IMR-90 (cell line): ENCODE measurements around the gene ADAM12. TPM values are rescaled to one million over a fixed set of nuclear protein-coding genes. Genes with fewer than 3 reads are reported as not detected.

Experiments
- ATAC-seq: fragments of 200-7000 bp; cut with Tn5 transposase; 2 replicates; pipeline ENCODE4 v1.9.1; 2020; ENCODE audit warnings: low read depth, mild to moderate bottlenecking, moderate library complexity
- BruUV-seq: library from RNA; stranded (reverse); fragments of 400-500 nt; replicated peaks from 2 replicates; lab custom pipeline; 2021; lab: Mats Ljungman, UMichigan
- CTCF ChIA-PET: fragments of 300-600 bp; formaldehyde crosslinking; extraction: SDS; loops from one replicate; lab custom pipeline; 2021; ENCODE audit warnings: antibody characterized with exemption; lab: Yijun Ruan, JAX
- POLR2A ChIA-PET: fragments of 300-600 bp; sonication (Branson Sonifier 250); formaldehyde crosslinking; loops from one replicate; lab custom pipeline; 2022; ENCODE audit warnings: antibody characterized with exemption; ENCODE audit not compliant: unreplicated experiment; lab: Charles Lee
- DNase-seq: peaks from one replicate; pipeline ENCODE4 v3.0.0; 2013
- H2AFZ ChIP-seq: replicated peaks from 2 replicates; pipeline ENCODE3; 2013; ENCODE audit warnings: low read length, mild to moderate bottlenecking; ENCODE audit not compliant: poor library complexity
- H2AK5ac ChIP-seq: 2 replicates; pipeline ENCODE4 v1.6.1; 2013; ENCODE audit warnings: low read depth, low read length, inconsistent platforms
- H2AK9ac ChIP-seq: replicated peaks from 2 replicates; pipeline ENCODE3; 2013; ENCODE audit warnings: mild to moderate bottlenecking, low read depth, low read length, moderate library complexity; ENCODE audit not compliant: poor library complexity
- H2BK120ac ChIP-seq: 2 replicates; pipeline ENCODE4 v1.6.1; 2013; ENCODE audit warnings: low read depth, low read length, inconsistent platforms
- H2BK15ac ChIP-seq: 3 replicates; pipeline ENCODE4 v1.6.1; 2013; ENCODE audit warnings: low read depth, low read length, inconsistent platforms
- H2BK20ac ChIP-seq: 2 replicates; pipeline ENCODE4 v1.6.1; 2013; ENCODE audit warnings: low read depth, mild to moderate bottlenecking, inconsistent platforms, low read length, moderate library complexity
- H2BK5ac ChIP-seq: 2 replicates; pipeline ENCODE4 v1.6.1; 2013; ENCODE audit warnings: mild to moderate bottlenecking, low read depth, low read length, inconsistent platforms; ENCODE audit not compliant: poor library complexity, severe bottlenecking
- H3K14ac ChIP-seq: replicated peaks from 2 replicates; pipeline ENCODE4 v1.6.1; 2013; ENCODE audit warnings: low read depth, low read length, inconsistent platforms
- H3K18ac ChIP-seq: 2 replicates; pipeline ENCODE4 v1.6.1; 2013; ENCODE audit warnings: low read depth, low read length, control low read depth
- H3K23ac ChIP-seq: 2 replicates; pipeline ENCODE4 v1.6.1; 2013; ENCODE audit warnings: low read depth, low read length, inconsistent platforms
- H3K27ac ChIP-seq: 2 replicates; pipeline ENCODE4 v1.5.1; 2013; ENCODE audit warnings: mild to moderate bottlenecking, control low read depth, low read length; ENCODE audit not compliant: insufficient read depth
- H3K27me3 ChIP-seq: 2 replicates; pipeline ENCODE4 v1.6.1; 2013; ENCODE audit warnings: low read length; ENCODE audit not compliant: control insufficient read depth, insufficient read depth
- H3K36me3 ChIP-seq: 2 replicates; pipeline ENCODE4 v1.6.1; 2013; ENCODE audit warnings: low read length, mixed read lengths; ENCODE audit not compliant: control insufficient read depth, insufficient read depth
- H3K4ac ChIP-seq: 2 replicates; pipeline ENCODE4 v1.6.1; 2013; ENCODE audit warnings: low read depth, low read length, inconsistent platforms
- H3K4me1 ChIP-seq: 2 replicates; pipeline ENCODE4 v1.6.1; 2013; ENCODE audit warnings: low read length, mixed read lengths; ENCODE audit not compliant: control insufficient read depth, insufficient read depth
- H3K4me2 ChIP-seq: 2 replicates; pipeline ENCODE4 v1.6.1; 2013; ENCODE audit warnings: low read depth, mild to moderate bottlenecking, control low read depth, low read length, moderate library complexity
- H3K4me3 ChIP-seq: 2 replicates; pipeline ENCODE4 v1.5.1; 2013; ENCODE audit warnings: low read depth, mild to moderate bottlenecking, control low read depth, low read length, moderate library complexity; ENCODE audit not compliant: insufficient read depth
- H3K56ac ChIP-seq: 2 replicates; pipeline ENCODE4 v1.6.1; 2013; ENCODE audit warnings: low read length, inconsistent platforms; ENCODE audit not compliant: insufficient read depth; ENCODE audit errors: extremely low read depth
- H3K79me1 ChIP-seq, 2 experiments: 2 replicates each; pipeline ENCODE4 v1.6.1; 2013; ENCODE audit warnings: low read length in 2 of 2, inconsistent platforms in 1 of 2, low read depth in 1 of 2
- H3K9ac ChIP-seq: 2 replicates; pipeline ENCODE4 v1.6.1; 2013; ENCODE audit warnings: low read depth, low read length, control low read depth
- H3K9me1 ChIP-seq: 2 replicates; pipeline ENCODE4 v1.6.1; 2013; ENCODE audit warnings: low read length, inconsistent platforms; ENCODE audit not compliant: insufficient read depth
- H3K9me3 ChIP-seq: 2 replicates; pipeline ENCODE4 v1.6.1; 2013; ENCODE audit warnings: low read length; ENCODE audit not compliant: control insufficient read depth, insufficient read depth
- H4K20me1 ChIP-seq: 2 replicates; pipeline ENCODE4 v1.6.1; 2013; ENCODE audit warnings: low read length, inconsistent platforms; ENCODE audit not compliant: insufficient read depth
- H4K5ac ChIP-seq: 2 replicates; pipeline ENCODE4 v1.6.1; 2013; ENCODE audit warnings: mild to moderate bottlenecking, low read depth, low read length, control low read depth
- H4K8ac ChIP-seq, 2 experiments: 2 replicates each; pipeline ENCODE4 v1.6.1; 2013; ENCODE audit warnings: low read depth in 2 of 2, low read length in 2 of 2, control low read depth in 1 of 2, inconsistent platforms in 1 of 2
- H4K91ac ChIP-seq: 2 replicates; pipeline ENCODE4 v1.6.1; 2013; ENCODE audit warnings: low read depth, low read length, inconsistent platforms; ENCODE audit not compliant: insufficient read depth
- BHLHE40 ChIP-seq: fragments of 150-350 bp; IDR thresholded peaks from 2 replicates; pipeline ENCODE4 v1.6.1; 2016; ENCODE audit warnings: mild to moderate bottlenecking, low read depth, low read length
- CEBPB ChIP-seq: IDR thresholded peaks from 2 replicates; pipeline ENCODE4 v1.6.1; 2012; ENCODE audit warnings: low read depth, low read length, improper control_type of control experiment
- CHD1 ChIP-seq: IDR thresholded peaks from 2 replicates; pipeline ENCODE4 v1.6.1; 2012; ENCODE audit warnings: low read depth, low read length, improper control_type of control experiment
- CTCF ChIP-seq: conservative IDR thresholded peaks from 2 replicates; pipeline ENCODE4 v1.5.1; 2012; ENCODE audit warnings: mild to moderate bottlenecking, low read depth, low read length, improper control_type of control experiment
- FOS ChIP-seq: fragments of 150-350 bp; IDR thresholded peaks from 2 replicates; pipeline ENCODE4 v1.6.1; 2016; ENCODE audit warnings: low read depth, low read length
- MAFK ChIP-seq: IDR thresholded peaks from 2 replicates; pipeline ENCODE4 v1.6.1; 2012; ENCODE audit warnings: low read depth, low read length, improper control_type of control experiment
- MAZ ChIP-seq: IDR thresholded peaks from 2 replicates; pipeline ENCODE4 v1.6.1; 2012; ENCODE audit warnings: low read depth, mild to moderate bottlenecking, low read length, improper control_type of control experiment, moderate library complexity, borderline replicate concordance
- MXI1 ChIP-seq: IDR thresholded peaks from 2 replicates; pipeline ENCODE4 v1.6.1; 2012; ENCODE audit warnings: low read depth, mild to moderate bottlenecking, low read length, moderate library complexity, borderline replicate concordance
- NFE2L2 ChIP-seq: fragments of 150-350 bp; IDR thresholded peaks from 2 replicates; pipeline ENCODE4 v1.6.1; 2016; ENCODE audit warnings: low read depth, mild to moderate bottlenecking, low read length
- POLR2A ChIP-seq: IDR thresholded peaks from 2 replicates; pipeline ENCODE4 v1.6.1; 2012; ENCODE audit warnings: mild to moderate bottlenecking, low read depth, low read length
- RCOR1 ChIP-seq: IDR thresholded peaks from 2 replicates; pipeline ENCODE4 v1.6.1; 2012; ENCODE audit warnings: mild to moderate bottlenecking, low read length, improper control_type of control experiment; ENCODE audit not compliant: insufficient replicate concordance
- RFX5 ChIP-seq: IDR thresholded peaks from 2 replicates; pipeline ENCODE4 v1.8.0; 2012; ENCODE audit warnings: low read depth, mild to moderate bottlenecking, low read length, moderate library complexity
- SMC3 ChIP-seq: fragments of 150-350 bp; IDR thresholded peaks from 2 replicates; pipeline ENCODE4 v1.6.1; 2016; ENCODE audit warnings: low read depth, mild to moderate bottlenecking, antibody characterized with exemption, low read length, moderate library complexity
- USF2 ChIP-seq: fragments of 150-350 bp; IDR thresholded peaks from 2 replicates; pipeline ENCODE4 v1.6.1; 2017; ENCODE audit warnings: mild to moderate bottlenecking, antibody characterized with exemption, low read length, low read depth
- WGBS, 2 experiments: methylation state at CpG; one replicate each; pipeline versions ENCODE4 v1.1.5 to v1.1.7; 2013; ENCODE audit warnings: missing lambda C conversion rate in 2 of 2; ENCODE audit not compliant: insufficient read length in 1 of 2; ENCODE audit errors: extremely low coverage in 2 of 2; 5-methylcytosine and 5-hydroxymethylcytosine counted together
- dilution Hi-C: fragments of 300-500 bp; cut with HindIII; formaldehyde crosslinking; loops from one replicate; pipeline ENCODE4 v1.14.3; 2018; ENCODE audit warnings: low sequenced_read_pairs; ENCODE audit not compliant: unreplicated experiment
- in situ Hi-C: fragments of 300-500 bp; cut with MboI; formaldehyde crosslinking; loops from 3 replicates; pipeline ENCODE4 v1.14.3; 2019; ENCODE audit warnings: low sequenced_read_pairs, inconsistent platforms, mixed read lengths
- intact Hi-C: fragments of 100-400 bp; cut with micrococcal nuclease; formaldehyde crosslinking; loops from 2 replicates; pipeline ENCODE4 v1.10.0; 2022
- polyA plus RNA-seq, 3 experiments: library from polyadenylated mRNA; depleted of rRNA; stranded (reverse); fragments of >200 nt; gene quantifications; 2 replicates each; pipeline ENCODE4 v1.2.3, GENCODE V29; 2012; ENCODE audit warnings: low replicate concordance in 1 of 3
- total RNA-seq: library from RNA; depleted of rRNA; stranded (reverse); fragments of >200 nt; gene quantifications from 2 replicates; pipeline ENCODE4 v1.2.3, GENCODE V29; 2012

The ADAM12 gene
- total and polyA plus RNA-seq, 2 of the 4 experiments (the other 2 are of a cell fraction), result 9.6 to 10.2 TPM

DNA sequence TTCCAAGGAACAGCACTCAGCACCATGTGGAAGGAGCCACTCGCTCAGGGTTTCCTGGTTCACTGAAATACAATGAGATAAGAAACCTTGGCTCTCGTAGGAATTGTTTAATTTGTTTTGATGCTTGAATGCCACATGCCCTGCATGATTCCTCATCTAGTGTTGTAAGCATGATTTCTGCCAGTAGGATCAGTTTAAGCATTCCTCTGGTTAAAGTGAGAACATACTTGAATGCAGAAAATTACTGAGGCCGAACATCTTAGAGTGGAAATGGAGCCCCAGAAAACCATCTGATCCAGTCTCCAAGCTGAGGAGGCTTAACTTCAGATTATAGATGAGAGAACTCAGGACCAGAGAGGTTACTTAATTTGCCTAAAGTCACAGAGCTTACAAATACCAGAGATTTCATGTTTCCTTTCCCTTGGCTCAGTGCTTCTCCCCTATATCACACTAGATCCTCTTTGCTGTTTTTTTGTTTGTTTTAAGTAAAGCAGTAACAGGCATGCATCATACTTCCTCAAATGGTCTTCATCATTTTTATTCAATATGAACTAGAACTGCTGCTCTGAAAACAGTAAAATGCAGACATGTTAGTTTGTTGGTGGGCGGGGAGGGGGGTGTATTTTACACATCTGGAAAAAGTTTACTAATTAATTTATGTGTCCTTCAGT, 125.1 kb downstream of the ADAM12 start:
- Histone ChIP-seq H3K4me1 (no peaks in the 10 kb centered on the region; the same call in 1 of the 2 replicates), H2BK5ac (no peak overlapping the region), H2AFZ (no peak overlapping the region), H4K5ac (no peak overlapping the region), H3K36me3 (no peaks in the 10 kb centered on the region), H3K9ac (no peak overlapping the region), H3K4me3 (no peak overlapping the region), H3K9me3 (peaks cover 2% of the 10 kb centered on the region), H2BK120ac (no peak overlapping the region), H3K4me2 (no peak overlapping the region), H3K14ac (no peak overlapping the region), H4K8ac (no peak overlapping the region), H3K27me3 (no peaks in the 10 kb centered on the region), H2AK9ac (no peak overlapping the region), H2AK5ac (no peak overlapping the region), H4K91ac (no peak overlapping the region), H3K27ac (no peak overlapping the region), H3K79me1 (no peaks in the 10 kb centered on the region), H3K9me1 (peaks cover 6% of the 10 kb centered on the region; the same call in 1 of the 2 replicates), H3K4ac (no peak overlapping the region), H3K56ac (no peak overlapping the region), H2BK20ac (no peak overlapping the region), H4K20me1 (no peaks in the 10 kb centered on the region), H2BK15ac (no peak overlapping the region), H3K18ac (no peak overlapping the region), H3K23ac (no peak overlapping the region)
- 100% methylated on average over 1 of the region's 4 CpGs; no CpG with 5 or more reads in 1 of the 2 experiments for WGBS, 2 experiments
- BruUV-seq, result no TSS peak
- DNase-seq, result no peak
- TF ChIP-seq FOS (no peak), RFX5 (no peak), MAFK (no peak), SMC3 (no peak), USF2 (no peak), MXI1 (no peak), CTCF (no peak), POLR2A (no peak), CEBPB (no peak), RCOR1 (no peak), BHLHE40 (no peak), MAZ (no peak), NFE2L2 (no peak), CHD1 (no peak)
- intact Hi-C loops (no loop called here), dilution Hi-C loops (no loop called here), in situ Hi-C loops (no loop called here)
- CTCF ChIA-PET, result no interaction called here
- POLR2A ChIA-PET, result interaction anchor here (0.6 kb wide), 1 partner anchor 851 kb away, joined by 5 read pairs; no protein-coding TSS in a partner anchor
- peak; percentile 48; the same call in 1 of the 2 replicates for ATAC-seq
